Inflammatory macrophage treated with lipopolysaccharide for 4 hours (primary cell): ENCODE measurements around the gene AGAP3.

Experiments used
- DNase-seq: peaks from one replicate; pipeline ENCODE4 v3.0.0-alpha.2; 2020

AGAP3 gene

DNA sequence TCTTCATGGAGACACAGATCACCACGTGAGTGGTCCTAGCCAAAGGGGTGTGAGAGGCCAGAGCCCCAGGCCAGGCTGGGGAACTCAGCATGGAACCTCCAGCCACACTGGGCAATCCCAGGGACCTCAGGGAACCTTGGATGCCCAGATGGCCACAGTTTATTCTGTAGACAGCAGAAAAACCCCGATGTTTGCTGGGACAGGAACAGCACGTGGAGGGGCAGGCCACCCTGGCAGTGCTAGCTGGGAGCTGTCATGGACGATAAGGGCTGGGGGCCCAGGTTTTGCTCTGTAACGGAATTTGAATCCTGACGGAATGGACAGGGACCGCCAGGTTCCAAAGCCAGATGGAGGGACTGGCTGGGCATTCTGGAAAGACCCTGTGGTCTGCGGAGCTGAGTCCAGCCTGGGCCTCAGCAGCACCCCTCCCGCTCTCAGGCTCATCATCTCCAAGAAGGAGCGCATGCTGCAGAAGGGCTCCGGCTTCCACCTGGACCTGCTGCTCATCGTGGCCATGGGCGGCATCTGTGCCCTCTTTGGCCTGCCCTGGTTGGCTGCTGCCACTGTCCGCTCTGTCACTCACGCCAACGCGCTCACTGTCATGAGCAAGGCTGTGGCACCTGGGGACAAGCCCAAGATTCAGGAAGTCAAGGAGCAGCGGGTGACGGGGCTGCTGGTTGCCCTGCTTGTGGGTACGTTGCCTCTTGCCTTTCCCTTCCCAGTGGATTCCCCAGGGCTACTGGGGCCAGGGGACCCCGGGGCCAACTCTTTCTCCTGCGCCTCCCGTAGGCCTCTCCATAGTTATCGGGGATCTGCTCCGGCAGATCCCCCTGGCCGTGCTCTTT lies 11.2 kb upstream of the AGAP3 start:
- DNase-seq: no peak

GRCh38 chr7:151075662-151075971 lies 10.7 kb upstream of the AGAP3 start:
- no peak for DNase-seq

DNA sequence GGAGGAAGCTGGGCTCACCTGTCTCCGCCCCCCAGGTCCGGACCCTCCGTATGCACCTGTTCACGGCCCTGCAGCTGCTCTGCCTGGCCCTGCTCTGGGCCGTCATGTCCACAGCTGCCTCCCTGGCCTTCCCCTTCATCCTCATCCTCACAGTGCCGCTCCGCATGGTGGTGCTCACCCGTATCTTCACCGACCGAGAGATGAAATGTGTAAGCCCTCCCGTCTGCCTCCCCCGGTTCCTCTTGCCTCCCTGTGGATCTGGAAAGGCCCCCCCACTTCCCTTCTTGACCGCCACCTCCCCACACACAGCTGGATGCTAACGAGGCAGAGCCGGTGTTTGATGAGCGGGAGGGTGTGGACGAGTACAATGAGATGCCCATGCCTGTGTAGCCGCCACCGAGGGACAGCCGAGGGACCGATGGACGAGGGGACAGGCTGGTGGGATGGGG lies 10.3 kb upstream of the AGAP3 start:
- no peak for DNase-seq

DNA sequence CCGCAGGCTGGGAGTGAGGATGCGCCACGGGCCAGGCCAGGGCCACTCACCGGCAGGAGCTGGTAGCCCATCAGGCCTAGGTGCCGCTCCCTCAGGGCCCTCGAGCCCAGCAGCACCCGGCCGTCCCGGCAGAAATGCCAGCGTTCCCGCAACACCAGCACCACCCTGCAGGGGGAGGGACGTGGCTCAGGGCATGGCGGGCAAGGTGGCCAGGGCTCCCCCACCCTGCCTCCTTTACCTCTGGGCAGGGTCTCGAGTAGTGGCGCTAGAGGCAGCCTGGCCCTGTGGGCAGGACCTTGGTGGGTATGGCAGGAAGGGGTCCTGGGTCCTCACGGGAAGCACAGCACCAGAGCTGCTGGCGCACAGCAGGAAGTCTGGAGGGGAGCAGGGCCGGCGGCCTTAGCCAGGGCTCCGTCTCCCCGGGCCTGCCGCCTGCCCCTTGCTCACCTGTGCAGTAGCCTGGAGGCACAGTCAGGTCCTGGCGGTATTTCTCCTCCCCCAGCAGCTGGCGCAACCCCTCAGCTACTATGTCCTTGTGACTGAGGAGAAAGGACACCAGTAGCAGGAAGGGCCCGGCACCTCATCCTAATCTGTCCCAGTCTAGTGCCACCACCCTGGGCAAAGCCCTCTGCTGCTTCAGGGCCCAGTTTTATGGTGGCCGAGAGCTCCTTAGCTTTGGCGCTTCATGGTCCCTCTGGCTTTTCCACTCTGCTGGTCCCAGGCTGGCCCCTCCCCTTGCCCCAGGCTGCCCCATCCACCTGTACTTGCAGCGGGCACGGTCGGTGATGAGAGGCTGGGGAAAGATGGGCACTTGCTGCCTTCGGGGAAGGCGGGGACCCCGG lies 9.2 kb upstream of the AGAP3 start:
- no peak for DNase-seq

- DNase-seq: no peak
Observed at GRCh38 chr7:151077705-151078232, 8.5 kb upstream of the AGAP3 start.

- no peak for DNase-seq
Observed at GRCh38 chr7:151078233-151079040, 7.8 kb upstream of the AGAP3 start.

DNA sequence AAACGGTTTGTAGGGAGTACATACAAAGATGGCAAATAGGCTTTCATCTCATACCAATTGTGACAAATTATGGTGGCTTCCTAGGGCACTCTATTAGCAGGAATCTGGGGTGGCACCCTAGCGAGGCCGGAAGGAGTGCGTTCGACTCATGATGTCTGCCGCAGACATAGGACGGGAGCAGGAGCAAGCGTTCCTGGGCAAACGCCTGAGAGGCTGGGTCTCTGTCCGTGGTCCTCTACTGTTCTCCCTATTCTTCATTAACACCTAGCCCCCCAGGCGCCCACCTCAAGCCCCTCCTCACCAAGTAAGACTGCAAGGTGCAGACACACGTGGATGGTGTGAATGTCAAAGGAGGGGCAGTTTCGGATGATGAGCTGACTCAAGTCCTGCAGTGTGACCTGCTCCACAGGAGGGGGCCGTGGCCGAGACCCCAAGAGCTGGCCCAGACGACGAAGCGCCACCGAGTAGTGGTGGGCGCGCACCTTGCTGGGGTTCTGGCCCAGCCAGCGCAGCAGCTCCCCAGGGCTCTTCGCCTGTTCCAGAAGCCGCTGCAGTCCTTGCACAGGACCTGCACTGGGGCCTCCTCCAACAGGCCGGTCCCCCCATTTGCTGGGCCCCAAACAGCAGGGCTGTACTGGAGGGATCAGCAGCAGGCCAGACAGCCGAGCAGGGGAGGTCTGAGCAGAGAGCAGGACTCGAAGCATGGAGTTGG lies 6.9 kb upstream of the AGAP3 start:
- DNase-seq: no peak

DNA sequence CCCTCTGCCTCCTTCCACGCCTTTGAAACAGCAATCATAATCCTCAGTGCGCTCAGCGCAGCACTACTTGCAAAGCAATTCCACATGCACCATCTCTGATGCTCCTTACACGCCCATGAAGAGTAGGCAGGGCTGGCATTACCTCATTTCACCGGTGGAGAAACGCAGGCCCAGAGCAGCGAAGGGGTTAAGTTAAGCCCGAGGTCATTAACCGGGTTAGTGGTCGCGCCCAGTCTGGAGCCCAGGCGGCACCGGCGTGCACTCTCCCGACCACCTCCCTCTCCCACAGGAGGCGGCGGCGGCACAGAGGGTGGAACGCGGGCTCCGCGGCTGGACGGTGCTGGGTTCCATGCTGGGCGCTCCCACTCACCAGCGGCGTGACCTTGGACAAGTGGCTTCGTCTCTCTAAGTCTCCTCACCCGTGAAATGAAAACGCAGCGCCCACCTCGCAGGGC lies 6.2 kb upstream of the AGAP3 start:
- no peak for DNase-seq

- DNase-seq: peak; percentile 93
Observed at GRCh38 chr7:151080522-151081169, 5.6 kb upstream of the AGAP3 start, which contains the start of gene FASTK. FASTK (minus strand) TSS chr7:151080809; CDS start chr7:151080766, 43 bp downstream.

DNA sequence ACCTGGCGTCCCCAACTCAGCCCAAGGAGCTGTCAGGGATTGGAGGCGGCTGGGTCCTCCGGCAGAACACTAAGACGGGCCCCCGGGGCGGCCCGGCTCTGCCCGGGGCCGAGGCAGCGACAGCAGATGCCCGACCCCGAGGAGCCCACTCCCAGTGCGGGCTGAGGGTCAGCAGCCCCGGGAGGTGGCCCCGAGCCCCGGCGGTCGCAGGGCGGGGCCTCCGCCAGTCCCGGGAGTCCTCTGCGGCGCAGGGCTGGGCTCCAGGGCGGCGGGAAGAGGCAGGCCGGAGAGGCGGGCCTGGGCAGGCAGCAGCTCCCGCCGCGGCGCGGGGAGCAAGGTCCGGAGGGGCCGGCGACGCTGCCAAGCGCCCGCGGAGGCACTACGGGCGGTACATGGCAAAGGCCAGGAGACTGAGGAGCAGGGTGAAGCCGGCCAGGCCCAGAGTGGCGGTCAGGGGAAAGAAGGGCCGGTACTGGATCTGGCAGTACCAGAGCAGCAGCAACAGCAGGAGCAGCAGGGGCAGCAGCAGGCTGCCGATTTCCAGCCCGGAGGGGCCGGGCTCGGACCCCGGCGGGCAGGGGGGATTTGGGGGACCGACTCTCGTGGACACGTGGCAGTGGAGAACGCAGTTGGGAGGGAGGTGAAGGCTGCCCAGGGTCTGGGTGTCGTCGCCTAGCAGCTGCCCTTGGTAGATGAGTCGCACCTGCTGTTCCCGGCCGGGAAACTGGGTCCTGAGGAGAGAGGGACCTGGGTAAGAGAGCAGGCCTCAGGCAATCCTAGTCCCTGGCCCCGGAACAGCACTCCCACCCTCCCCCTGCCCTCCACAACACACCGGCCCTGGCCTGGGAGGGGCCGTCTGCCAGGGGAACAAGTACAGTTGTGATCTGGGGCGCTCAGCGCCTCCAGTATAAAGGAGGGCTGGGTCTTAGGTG lies 4.8 kb upstream of the AGAP3 start:
- no peak for DNase-seq

- DNase-seq: no peak
Observed at GRCh38 chr7:151082141-151083070, 3.9 kb upstream of the AGAP3 start.

- peak; percentile 67 for DNase-seq
Observed at GRCh38 chr7:151083071-151083823, 3.0 kb upstream of the AGAP3 start, which contains the start of gene TMUB1. TMUB1 (minus strand) TSS chr7:151083493; CDS start chr7:151082563, 930 bp downstream.

DNA sequence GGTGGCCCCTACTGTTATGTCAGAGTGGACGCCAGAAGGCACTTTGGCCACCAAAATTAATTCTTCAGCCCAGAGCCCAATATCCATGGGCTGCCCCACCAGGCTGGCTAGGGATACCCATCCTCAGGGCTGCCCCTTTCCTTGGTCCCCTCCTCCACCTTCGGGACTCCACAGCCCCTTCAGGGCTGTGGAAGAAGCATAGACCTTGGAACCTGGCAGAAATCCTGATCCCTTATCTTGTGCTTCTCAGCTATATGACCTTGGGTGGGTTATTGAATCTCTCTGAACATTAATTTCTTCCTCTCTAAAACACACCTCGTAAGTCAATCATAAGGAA lies 2.5 kb upstream of the AGAP3 start:
- no peak for DNase-seq

GRCh38 chr7:151085329-151085690 lies 965 bp upstream of the AGAP3 start:
- DNase-seq: no peak

GRCh38 chr7:151086802-151087244 lies 548 bp downstream of the AGAP3 start:
- peak; percentile 16 for DNase-seq

DNA sequence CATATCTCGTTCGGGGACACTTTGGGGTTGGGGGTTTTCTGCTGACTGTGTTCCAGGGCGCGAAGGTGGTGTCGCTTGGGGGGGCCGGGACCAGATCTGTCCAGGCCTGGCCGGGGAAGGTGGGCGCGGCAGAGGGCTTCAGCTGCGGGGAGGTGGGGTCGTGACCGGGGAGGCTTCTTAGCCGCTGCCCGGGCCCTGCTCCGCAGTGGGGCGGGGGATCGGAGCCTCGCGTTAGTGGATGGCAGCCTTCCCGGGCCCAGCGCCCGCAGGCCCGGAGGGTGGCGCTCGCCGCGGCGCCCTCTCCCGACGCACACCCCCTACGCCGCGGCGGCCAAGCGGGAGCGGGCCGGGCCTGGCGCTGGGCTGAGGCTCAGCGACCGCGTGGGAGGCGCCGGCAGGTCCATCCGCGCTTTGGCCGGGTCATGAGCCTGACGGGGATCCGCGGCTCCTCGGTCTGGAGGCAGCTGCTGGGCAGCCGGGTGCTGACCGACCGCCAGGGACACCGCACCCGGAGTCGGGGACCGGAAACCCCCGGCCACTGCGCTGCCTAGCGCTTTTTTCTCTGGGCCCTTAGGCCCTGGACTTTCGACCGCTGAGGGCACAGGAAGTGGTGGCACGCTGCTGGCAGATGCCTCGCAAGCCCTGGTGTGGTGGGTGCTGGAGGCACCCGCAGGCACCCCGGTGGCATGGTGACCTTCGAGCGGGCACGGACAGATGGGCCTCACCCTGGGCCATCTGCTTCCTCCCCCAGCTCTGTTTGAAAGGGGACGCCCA lies 1.2 kb downstream of the AGAP3 start:
- DNase-seq: peak; percentile 73

GRCh38 chr7:151088019-151088855 lies 2.0 kb downstream of the AGAP3 start:
- DNase-seq: peak; percentile 63
